OCI-LY7 (cell line): ENCODE data around the gene TSHZ2.

Source experiments
- CTCF ChIP-seq: fragments of 200-600 bp; sonication (generic); conservative IDR thresholded peaks from 2 replicates; pipeline ENCODE4 v1.5.1; 2014; ENCODE audit warnings: mild to moderate bottlenecking, antibody characterized with exemption, low read length, moderate library complexity, mixed read lengths
- EZH2phosphoT487 ChIP-seq: fragments of 200-600 bp; sonication (generic); IDR thresholded peaks from 2 replicates; pipeline ENCODE4 v1.6.1; 2018; ENCODE audit warnings: low read depth, borderline replicate concordance, mild to moderate bottlenecking, mixed run types, antibody characterized with exemption, low read length, moderate library complexity, mixed read lengths

GRCh38 chr20:53517146-53517545 lies 545.0 kb downstream of the TSHZ2 start:
- TF ChIP-seq CTCF (no peak), EZH2phosphoT487 (no peak)
